GM18858 (cell line): ENCODE measurements around the gene SCCPDH.
A peak's percentile ranks its signal among the peaks of the same experiment; 100 is the strongest.

Experiments
- ATAC-seq: cut with Tn5 transposase; IDR thresholded peaks from one replicate; pipeline ENCODE4 v1.9.1; 2021; ENCODE audit not compliant: unreplicated experiment

The SCCPDH gene

GRCh38 chr1:246748867-246749266, 24.7 kb downstream of the SCCPDH start:
- no peak for ATAC-seq

GRCh38 chr1:246750752-246751151, 26.5 kb downstream of the SCCPDH start:
- no peak for ATAC-seq

- no peak for ATAC-seq
Observed at GRCh38 chr1:246753670-246754535, 29.7 kb downstream of the SCCPDH start.

GRCh38 chr1:246755419-246755818, 31.2 kb downstream of the SCCPDH start:
- no peak for ATAC-seq

DNA sequence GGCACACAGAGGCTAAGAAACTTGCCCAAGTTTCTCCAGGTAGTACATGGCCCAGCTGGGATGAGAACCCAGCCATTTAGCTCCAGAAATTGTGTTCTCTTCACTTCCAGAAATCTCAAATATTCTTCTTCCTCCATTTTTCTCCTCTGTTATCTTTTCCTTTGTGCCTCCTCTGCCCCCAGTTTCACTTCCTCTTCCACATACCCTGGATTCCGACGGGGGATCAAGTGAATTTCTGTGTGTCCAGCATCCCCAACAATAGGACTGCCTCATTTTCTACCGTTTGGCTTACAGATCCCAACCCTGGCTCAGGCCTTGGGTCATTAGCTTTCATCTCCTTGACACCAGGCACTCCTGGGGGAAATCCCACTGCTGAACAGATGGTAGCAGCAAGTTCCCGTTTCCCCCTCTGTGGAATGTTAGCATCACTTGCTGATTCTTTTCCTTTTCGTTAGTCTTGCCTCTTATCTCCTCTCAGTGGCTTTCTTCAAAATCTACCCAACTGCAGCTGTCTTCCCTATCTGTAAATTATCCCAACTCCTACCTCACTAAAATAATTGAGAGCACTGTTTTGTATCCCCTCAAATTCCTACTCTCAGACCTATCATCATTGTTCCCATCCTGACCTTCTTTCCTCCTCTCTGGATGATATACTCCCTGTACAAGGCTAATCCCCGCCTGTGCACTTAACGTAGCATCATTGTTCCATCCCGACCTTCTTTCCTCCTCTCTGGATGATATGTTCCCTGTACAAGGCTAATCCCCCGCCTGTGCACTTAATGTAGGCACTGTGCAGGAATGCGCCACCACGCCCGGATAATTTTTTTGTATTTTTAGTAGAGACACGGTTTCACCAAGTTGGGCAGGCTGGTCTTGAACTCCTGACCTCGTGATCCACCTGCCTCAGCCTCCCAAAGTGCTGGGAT, 36.5 kb downstream of the SCCPDH start:
- ATAC-seq = no peak

- ATAC-seq = no peak
Observed at GRCh38 chr1:246761396-246761795, 37.2 kb downstream of the SCCPDH start.

DNA sequence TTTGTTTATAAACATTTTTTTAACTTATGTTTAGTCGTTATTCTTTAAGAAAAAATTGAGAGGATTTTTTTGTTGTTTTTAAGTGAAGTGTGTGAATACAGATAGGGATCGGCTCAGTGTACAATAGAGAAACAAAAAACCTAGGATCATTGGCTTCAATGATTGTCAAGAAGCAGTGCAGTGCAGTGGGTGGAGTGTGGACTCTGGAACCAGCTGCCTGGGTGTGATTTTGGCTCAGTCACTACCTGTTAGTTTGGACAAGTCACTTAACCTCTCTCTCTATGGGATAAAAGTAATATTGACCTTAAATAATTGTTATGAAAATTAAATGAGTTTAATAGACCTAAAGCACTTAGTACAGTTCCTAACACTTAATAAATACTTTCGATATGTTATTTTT, 41.3 kb downstream of the SCCPDH start:
- ATAC-seq = no peak

GRCh38 chr1:246768403-246769020, 44.3 kb downstream of the SCCPDH start:
- no peak for ATAC-seq

DNA sequence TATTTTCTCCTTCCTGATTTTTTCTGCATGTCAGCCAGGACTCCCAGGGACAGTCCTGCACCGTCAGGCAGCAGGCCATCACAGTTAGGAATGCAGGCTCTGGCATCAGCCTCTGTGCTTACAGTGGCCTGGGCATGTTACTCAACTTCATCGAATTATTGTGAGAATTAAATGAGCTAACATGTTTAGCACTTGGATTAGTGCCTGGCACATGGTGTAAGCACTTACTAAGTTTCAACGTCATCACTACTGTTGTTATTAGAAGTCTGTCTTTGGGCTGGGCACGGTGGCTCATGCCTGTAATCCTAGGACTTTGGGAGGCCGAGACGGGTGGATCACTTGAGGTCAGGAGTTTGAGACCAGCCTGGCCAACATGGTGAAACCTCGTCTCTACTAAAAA, 45.1 kb downstream of the SCCPDH start:
- no peak for ATAC-seq

DNA sequence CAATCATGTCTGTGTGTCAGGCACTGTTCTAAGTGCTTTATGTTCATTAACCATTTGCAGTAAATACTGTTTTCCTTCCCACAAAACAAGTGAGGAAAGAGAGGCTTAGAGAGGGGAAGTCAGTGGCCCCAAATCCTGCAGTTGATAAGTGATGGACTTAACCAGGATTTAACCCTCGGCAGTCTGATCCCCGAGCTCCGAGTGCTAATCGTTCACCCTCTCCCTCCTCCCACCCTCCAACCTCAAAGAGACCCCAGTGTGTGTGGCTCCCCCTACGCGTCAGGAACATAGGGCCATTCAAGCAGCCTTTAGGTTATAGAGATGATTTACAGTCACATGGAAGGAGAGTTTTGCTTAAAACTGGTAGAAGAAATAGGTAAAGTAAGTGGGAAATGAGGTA, 47.2 kb downstream of the SCCPDH start:
- no peak for ATAC-seq

- peak; percentile 8 for ATAC-seq
Observed at GRCh38 chr1:246772686-246773085, 48.5 kb downstream of the SCCPDH start.

GRCh38 chr1:246773213-246773641, 49.0 kb downstream of the SCCPDH start:
- ATAC-seq = peak; percentile 99

GRCh38 chr1:246775531-246776385, 51.5 kb downstream of the SCCPDH start:
- no peak for ATAC-seq

DNA sequence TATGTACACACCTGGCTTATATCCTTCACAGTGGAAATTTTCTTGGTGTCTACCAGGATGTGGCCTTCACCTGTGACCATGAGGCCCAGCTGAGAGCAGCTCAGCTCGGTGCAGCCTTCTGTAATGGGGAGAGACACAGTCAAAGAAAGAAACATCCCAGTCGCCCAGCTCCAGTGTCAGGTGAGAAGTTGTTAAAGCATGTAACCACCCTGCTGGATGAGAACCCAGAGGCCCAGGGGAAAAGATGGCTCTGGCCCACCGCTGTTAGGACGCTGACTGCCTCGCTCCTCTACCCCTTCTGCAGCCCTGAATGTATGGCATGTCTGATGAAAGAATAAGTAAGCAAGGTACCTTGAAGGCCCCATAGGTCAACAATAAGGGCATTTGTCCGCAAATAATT, 52.7 kb downstream of the SCCPDH start:
- no peak for ATAC-seq

- no peak for ATAC-seq
Observed at GRCh38 chr1:246778663-246779062, 54.5 kb downstream of the SCCPDH start.

- no peak for ATAC-seq
Observed at GRCh38 chr1:246779561-246780175, 55.5 kb downstream of the SCCPDH start.

DNA sequence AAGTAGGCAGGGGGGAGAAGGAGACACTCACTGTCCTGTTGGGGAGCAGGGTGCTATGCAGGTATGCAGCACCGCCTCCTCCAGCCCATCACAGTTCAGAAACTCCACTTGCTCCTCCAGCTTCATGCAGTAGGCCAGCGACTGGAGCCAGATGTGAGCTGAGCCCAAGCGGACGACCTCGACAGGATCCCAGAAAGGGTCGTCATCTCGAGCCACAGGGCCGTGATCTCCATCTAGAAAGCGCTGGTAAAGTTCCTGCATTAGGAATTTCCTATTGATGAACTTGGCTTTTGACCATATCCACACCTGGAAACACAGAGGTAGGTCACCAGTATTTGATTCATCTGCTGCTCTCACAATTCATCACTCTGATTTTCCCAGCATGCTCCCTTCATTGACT, 56.1 kb downstream of the SCCPDH start:
- ATAC-seq = no peak

DNA sequence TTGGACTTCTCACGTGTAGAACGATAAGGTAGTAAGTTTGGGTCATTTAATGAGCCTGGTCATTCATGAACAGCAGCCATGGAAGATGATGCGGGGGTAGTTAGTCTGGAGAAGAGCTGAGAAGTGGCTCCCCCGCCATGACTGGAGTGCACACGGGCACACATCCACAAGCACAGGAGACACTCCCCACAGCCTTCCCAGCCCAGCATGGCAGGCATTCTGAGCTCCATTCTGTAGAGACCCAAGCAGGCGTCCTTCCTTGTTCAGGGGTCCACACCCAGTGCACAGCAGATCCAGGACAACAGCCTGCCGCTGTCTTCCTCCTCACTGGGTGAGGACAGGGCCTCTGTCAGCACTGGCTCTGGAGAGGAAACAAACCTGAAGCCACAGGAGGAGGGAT, 57.0 kb downstream of the SCCPDH start:
- no peak for ATAC-seq

DNA sequence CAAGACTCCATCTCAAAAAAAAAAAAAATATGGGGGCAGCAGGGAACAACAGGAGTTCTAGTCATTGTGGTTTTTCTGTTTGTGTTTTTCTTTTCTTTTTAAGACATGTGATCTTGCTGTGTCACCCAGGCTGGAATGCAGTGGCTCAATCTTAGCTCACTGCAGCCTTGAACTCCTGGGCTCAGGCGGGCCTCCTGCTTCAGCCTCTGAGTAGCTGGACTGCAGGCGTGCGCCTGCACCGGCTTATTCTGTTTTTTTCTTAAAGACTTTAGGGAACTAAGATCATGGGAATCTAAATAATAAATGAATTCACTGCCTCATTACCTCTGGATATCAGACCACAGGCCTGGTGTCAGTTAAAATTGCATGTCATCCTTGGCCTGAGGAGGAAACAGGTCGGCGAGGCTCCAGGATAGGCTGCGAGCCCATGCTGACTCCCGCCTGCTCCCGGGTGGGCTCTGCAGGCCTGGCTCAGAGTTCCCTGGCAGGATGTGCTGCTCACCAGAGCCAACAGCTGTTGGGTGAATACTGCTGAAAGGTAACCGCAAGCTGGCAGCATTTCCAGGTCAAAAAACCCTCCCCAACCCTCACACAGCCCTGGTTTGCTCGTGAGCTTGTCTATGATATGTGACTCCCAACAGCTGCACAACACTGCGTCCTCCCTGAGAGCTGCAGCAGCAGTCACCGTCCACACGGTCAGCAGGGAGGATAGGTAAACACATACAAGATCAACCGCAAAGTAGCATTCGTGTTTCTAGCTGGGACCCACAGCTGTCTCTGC, 58.1 kb downstream of the SCCPDH start:
- no peak for ATAC-seq
